ENCODE measurements around the gene PML. TPM values are rescaled to one million over a fixed set of nuclear protein-coding genes. Genes with fewer than 3 reads are reported as not detected.

PML gene
- total and polyA plus RNA-seq, 2 of the 4 experiments (the other 2 are of a cell fraction) = 8.8 to 22.6 TPM

- H3K4ac ChIP-seq (ENCODE audit: low read depth, low read length) = peak overlapping the region; percentile 66
- no peak overlapping the region for H3K9ac ChIP-seq (ENCODE audit: low read depth, low read length)
- dilution Hi-C loops (cut with HindIII; ENCODE audit: low sequenced_read_pairs, unreplicated experiment) = no loop called here
- 100% methylated on average over 2 of the region's 9 CpGs; no CpG with 5 or more reads in 1 of the 2 experiments for WGBS, 2 experiments (ENCODE audit: extremely low coverage in 2 of 2, insufficient read length in 1 of 2)
- POLR2A ChIA-PET (ENCODE audit: unreplicated experiment) = no interaction called here
- in situ Hi-C loops (cut with MboI; ENCODE audit: low sequenced_read_pairs) = no loop called here
- peak overlapping the region; percentile 23; the same call in 1 of the 2 replicates for H4K5ac ChIP-seq (ENCODE audit: low read depth, low read length)
- H2AK9ac ChIP-seq (replicated peaks; ENCODE audit: low read depth, low read length, poor library complexity) = peak overlapping the region; percentile 86
- 0 out of 2 replicates have a peak overlapping the region, but pooled peaks have one; percentile 45 for H4K91ac ChIP-seq (ENCODE audit: insufficient read depth, low read depth, low read length)
- H2AFZ ChIP-seq (replicated peaks; ENCODE audit: low read length, poor library complexity) = peak overlapping the region; percentile 24
- H4K20me1 ChIP-seq (ENCODE audit: insufficient read depth, low read length) = no peaks in the 10 kb centered on the region
- no peak overlapping the region for H3K14ac ChIP-seq (replicated peaks; ENCODE audit: low read depth, low read length)
- TF ChIP-seq NFE2L2 (IDR thresholded peaks at IDR 0.05; ENCODE audit: low read depth, low read length) (no peak), USF2 (IDR thresholded peaks at IDR 0.05; ENCODE audit: low read depth, low read length) (0 out of 2 replicates have a peak, but pooled peaks have one; percentile 25), MAZ (IDR thresholded peaks at IDR 0.05; ENCODE audit: borderline replicate concordance, low read depth, low read length) (peak; percentile 42; the same call in 1 of the 2 replicates), BHLHE40 (IDR thresholded peaks at IDR 0.05; ENCODE audit: low read depth, low read length) (peak; percentile 63; the same call in 1 of the 2 replicates), CHD1 (IDR thresholded peaks at IDR 0.05; ENCODE audit: low read depth, low read length) (no peak), CTCF (conservative IDR thresholded peaks at IDR 0.05; ENCODE audit: low read depth, low read length) (no peak)
- peak overlapping the region; percentile 50; the same call in 1 of the 2 replicates for H2BK120ac ChIP-seq (ENCODE audit: low read depth, low read length)
- intact Hi-C loops (cut with micrococcal nuclease) = no loop called here
- CTCF ChIA-PET = no interaction called here
- no TSS peak for BruUV-seq (replicated peaks)
- H3K4me2 ChIP-seq (ENCODE audit: low read depth, low read length) = no peak overlapping the region
- peak; percentile 71 for DNase-seq
- no peak overlapping the region for H3K4me3 ChIP-seq (ENCODE audit: insufficient read depth, low read depth, low read length)
- peaks cover 45% of the 10 kb centered on the region for H3K9me1 ChIP-seq (ENCODE audit: insufficient read depth, low read length)
- H2BK5ac ChIP-seq (ENCODE audit: low read depth, low read length, poor library complexity, severe bottlenecking) = peak overlapping the region; percentile 51
- peaks cover 0 to 43% of the 10 kb centered on the region in 2 experiments; a peak in 3 of 4 replicates for H3K79me1 ChIP-seq (ENCODE audit: low read depth in 1 of 2, low read length in 2 of 2)
- H3K18ac ChIP-seq (ENCODE audit: low read depth, low read length) = no peak overlapping the region; the same call in 1 of the 2 replicates
- no peak overlapping the region for H3K23ac ChIP-seq (ENCODE audit: low read depth, low read length)
- H3K36me3 ChIP-seq (ENCODE audit: control insufficient read depth, insufficient read depth, low read length) = no peaks in the 10 kb centered on the region
- no peak for ATAC-seq (ENCODE audit: low read depth)
- no peaks in the 10 kb centered on the region for H3K27me3 ChIP-seq (ENCODE audit: control insufficient read depth, insufficient read depth, low read length)
- 0 out of 4 replicates have a peak overlapping the region, but pooled peaks of 1 of the 2 experiments have one; percentile 42 for H4K8ac ChIP-seq (ENCODE audit: low read depth in 2 of 2, low read length in 2 of 2)
- H3K56ac ChIP-seq (ENCODE audit: extremely low read depth, insufficient read depth, low read length) = no peak overlapping the region
- no peaks in the 10 kb centered on the region for H3K9me3 ChIP-seq (ENCODE audit: control insufficient read depth, insufficient read depth, low read length)
- peak overlapping the region; percentile 37; the same call in 1 of the 3 replicates for H2BK15ac ChIP-seq (ENCODE audit: low read depth, low read length)
- peak overlapping the region; percentile 64 for H2AK5ac ChIP-seq (ENCODE audit: low read depth, low read length)
- H3K4me1 ChIP-seq (ENCODE audit: control insufficient read depth, insufficient read depth, low read length) = peaks cover 46% of the 10 kb centered on the region
- H2BK20ac ChIP-seq (ENCODE audit: low read depth, low read length) = peak overlapping the region; percentile 21
- H3K27ac ChIP-seq (ENCODE audit: insufficient read depth, low read length) = no peak overlapping the region
Measured at GRCh38 chr15:73987681-73988444, 6.7 kb upstream of the PML start.

Data from IMR-90 (cell line).